GM18502 (cell line): ENCODE data around the gene GOLGA1.
"Not testable (repeated sequence)": the region's sequence is repeated elsewhere in the genome, so short reads cannot be mapped to it uniquely, and the experiment has no call there.

ENCODE experiments used
- ATAC-seq: cut with Tn5 transposase; IDR thresholded peaks from one replicate; pipeline ENCODE4 v1.9.1; 2021; ENCODE audit warnings: mild to moderate bottlenecking; ENCODE audit not compliant: unreplicated experiment, poor library complexity

Gene GOLGA1

GRCh38 chr9:124861342-124862229 is 79.3 kb downstream of the GOLGA1 start, which contains the start of the genes ARPC5L and RPL35:
ARPC5L (plus strand) TSS chr9:124862130; CDS start chr9:124869291, 7,161 bp downstream.
RPL35 (minus strand) TSS chr9:124861957; CDS start chr9:124861912, 45 bp downstream.
- peak; percentile 91 for ATAC-seq

GRCh38 chr9:124860582-124861341 is 80.1 kb downstream of the GOLGA1 start:
- no peak for ATAC-seq

GRCh38 chr9:124859803-124860581 is 80.9 kb downstream of the GOLGA1 start:
- no peak for ATAC-seq

- ATAC-seq, result no peak
These were observed 82.4 kb downstream of the GOLGA1 start for GRCh38 chr9:124858330-124859046.

GRCh38 chr9:124857533-124858162 is 83.2 kb downstream of the GOLGA1 start:
- no peak for ATAC-seq

GRCh38 chr9:124855944-124856765 is 84.7 kb downstream of the GOLGA1 start:
- ATAC-seq, result no peak

GRCh38 chr9:124855566-124855943 is 85.3 kb downstream of the GOLGA1 start:
- ATAC-seq, result no peak

GRCh38 chr9:124854822-124855221 is 86.1 kb downstream of the GOLGA1 start:
- no peak for ATAC-seq

GRCh38 chr9:124854161-124854560 is 86.7 kb downstream of the GOLGA1 start:
- ATAC-seq, result no peak

GRCh38 chr9:124853605-124854143 is 87.2 kb downstream of the GOLGA1 start:
- ATAC-seq, result no peak

GRCh38 chr9:124852829-124853531 is 87.9 kb downstream of the GOLGA1 start, which contains the start of gene WDR38:
WDR38 (plus strand) TSS chr9:124853460; CDS start chr9:124853532, 72 bp downstream.
- peak; percentile 82 for ATAC-seq

GRCh38 chr9:124852121-124852828 is 88.6 kb downstream of the GOLGA1 start:
- no peak for ATAC-seq

- ATAC-seq, result no peak
These were observed 91.1 kb downstream of the GOLGA1 start for GRCh38 chr9:124849801-124850200.

- ATAC-seq, result no peak
These were observed 93.9 kb downstream of the GOLGA1 start for GRCh38 chr9:124846969-124847368.

- ATAC-seq, result not testable (repeated sequence)
These were observed 94.4 kb downstream of the GOLGA1 start for GRCh38 chr9:124846467-124846866.

GRCh38 chr9:124844291-124844690 is 96.6 kb downstream of the GOLGA1 start:
- ATAC-seq, result no peak
